NCI-H2171 treated with DMSO at 0.1 percent for 48 hours (cell line): ENCODE data around the gene TRIM62.

Source experiments
- DNase-seq: peaks from one replicate; lab custom pipeline; 2025; lab: John Stamatoyannopoulos, UW

TRIM62 gene

DNA sequence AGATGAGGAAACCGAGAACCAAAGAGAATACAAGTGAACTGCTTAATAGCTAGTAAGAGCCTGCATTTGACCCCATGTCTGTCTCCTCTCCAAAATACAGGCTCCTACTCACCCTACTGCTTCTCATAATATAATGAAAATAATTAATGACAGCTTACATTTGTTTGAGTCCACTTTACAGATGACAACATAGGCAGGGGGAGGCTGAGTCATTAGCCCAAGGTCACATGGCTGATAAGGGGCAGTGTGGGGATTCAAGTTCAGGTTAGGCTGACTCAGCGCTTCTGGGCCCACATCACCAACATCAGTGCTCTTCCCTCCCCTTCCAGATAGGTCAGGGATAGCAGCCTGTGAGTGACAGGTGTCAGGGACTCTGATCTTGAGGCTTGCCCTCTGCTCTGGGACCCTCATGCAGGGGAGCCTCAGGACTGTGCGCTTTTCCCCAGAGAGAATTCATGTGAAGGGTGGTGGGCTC lies 84.7 kb downstream of the TRIM62 start:
- no peak for DNase-seq

DNA sequence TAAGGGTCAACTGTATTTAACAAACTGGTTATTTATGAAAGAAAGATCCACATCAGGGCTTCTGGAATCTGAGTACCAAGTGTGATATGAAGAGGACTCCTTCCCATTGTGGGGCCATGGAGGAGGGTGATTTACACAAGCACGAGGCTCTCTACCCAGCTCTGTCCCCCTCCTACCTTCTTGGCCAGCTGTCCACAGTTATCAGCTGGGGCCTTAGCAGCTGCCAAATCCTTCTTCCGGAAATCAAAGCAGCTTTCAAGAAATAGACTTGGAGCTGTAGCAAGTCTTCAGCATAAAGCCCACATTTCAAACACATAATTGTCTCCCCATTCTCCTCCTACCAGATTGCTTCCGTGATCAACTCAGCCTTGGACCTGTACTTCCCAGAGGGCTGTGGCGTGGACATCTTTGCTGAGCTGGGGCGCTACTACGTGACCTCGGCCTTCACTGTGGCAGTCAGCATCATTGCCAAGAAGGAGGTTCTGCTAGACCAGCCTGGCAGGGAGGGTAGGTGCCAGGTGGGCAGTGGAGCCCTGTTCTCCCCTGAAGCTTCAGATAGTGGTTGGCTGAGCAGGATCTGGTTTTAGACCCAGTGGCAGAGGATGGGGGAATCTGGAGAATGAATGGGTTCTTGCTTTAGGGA lies 85.4 kb downstream of the TRIM62 start:
- DNase-seq, result no peak
